Panc1 (cell line): ENCODE results near the gene RRP12.

ENCODE experiments used
- TCF7L2 ChIP-seq: IDR thresholded peaks from 2 replicates; pipeline ENCODE4 v1.6.1; 2011; ENCODE audit warnings: mild to moderate bottlenecking, low read depth, low read length, inconsistent platforms
- TF ChIP-seq, protein P1 (sequence below): fragments of 450-650 bp; IDR thresholded peaks from 2 replicates; pipeline ENCODE4 v1.5.1; 2017; ENCODE audit warnings: mild to moderate bottlenecking

DNA sequence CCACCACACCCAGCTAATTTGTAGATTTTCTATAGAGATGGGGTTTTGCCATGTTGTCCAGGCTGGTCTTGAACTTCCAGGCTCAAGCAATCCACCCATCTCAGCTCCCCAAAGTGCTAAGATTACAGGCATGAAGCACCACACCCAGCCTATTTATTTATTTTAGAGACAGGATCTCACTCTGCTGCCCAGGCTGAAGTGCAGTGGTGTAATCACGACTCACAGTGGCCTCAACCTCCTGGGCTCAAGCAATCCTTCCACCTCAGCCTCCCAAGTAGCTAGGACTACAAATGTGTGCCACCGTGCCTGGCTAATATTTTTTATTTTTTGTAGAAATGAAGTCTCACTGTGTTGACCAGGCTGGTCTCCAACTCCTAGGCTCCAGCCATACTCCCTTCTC is 59.7 kb downstream of the RRP12 start:
- TF ChIP-seq, protein P1, sequence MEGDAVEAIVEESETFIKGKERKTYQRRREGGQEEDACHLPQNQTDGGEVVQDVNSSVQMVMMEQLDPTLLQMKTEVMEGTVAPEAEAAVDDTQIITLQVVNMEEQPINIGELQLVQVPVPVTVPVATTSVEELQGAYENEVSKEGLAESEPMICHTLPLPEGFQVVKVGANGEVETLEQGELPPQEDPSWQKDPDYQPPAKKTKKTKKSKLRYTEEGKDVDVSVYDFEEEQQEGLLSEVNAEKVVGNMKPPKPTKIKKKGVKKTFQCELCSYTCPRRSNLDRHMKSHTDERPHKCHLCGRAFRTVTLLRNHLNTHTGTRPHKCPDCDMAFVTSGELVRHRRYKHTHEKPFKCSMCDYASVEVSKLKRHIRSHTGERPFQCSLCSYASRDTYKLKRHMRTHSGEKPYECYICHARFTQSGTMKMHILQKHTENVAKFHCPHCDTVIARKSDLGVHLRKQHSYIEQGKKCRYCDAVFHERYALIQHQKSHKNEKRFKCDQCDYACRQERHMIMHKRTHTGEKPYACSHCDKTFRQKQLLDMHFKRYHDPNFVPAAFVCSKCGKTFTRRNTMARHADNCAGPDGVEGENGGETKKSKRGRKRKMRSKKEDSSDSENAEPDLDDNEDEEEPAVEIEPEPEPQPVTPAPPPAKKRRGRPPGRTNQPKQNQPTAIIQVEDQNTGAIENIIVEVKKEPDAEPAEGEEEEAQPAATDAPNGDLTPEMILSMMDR, result no peak
- no peak for TF ChIP-seq TCF7L2
